Putamen (tissue), 1 donor: ENCODE measurements around the gene ZNF322.

Experiments used
- DNase-seq: peaks from one replicate; pipeline ENCODE4 v3.0.0-alpha.2; 2016; ENCODE audit warnings: low spot score

Gene ZNF322

DNA sequence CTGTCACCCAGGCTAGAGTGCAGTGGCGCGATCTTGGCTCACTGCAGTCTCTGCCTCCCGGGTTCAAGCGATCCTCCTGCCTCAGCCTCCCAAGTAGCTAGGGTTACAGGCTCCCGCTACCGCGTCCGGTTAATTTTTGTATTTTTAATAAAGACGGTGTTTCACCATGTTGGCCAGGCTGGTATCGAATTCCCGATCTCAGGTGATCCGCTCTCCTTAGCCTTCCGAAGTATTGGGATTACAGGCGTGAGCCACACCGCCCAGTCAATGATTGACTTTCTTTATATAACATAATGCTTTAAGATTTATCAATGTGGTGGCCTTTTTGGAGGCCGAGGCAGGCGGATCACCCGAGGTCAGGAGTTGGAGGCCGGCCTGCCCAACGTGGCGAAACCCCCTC lies 70.6 kb downstream of the ZNF322 start:
- no peak for DNase-seq
